Measurements from ENCODE around the gene POLD2. TPM values are rescaled to one million over a fixed set of nuclear protein-coding genes. Genes with fewer than 3 reads are reported as not detected.

The POLD2 gene
- total and polyA plus RNA-seq, 2 of the 4 experiments (the other 2 are of a cell fraction), result 142 to 163 TPM

- Histone ChIP-seq H2AK9ac (replicated peaks; ENCODE audit: low read depth, low read length, poor library complexity) (no peak overlapping the region), H2BK20ac (ENCODE audit: low read depth, low read length) (no peak overlapping the region), H2AFZ (replicated peaks; ENCODE audit: low read length, poor library complexity) (no peak overlapping the region), H3K9ac (ENCODE audit: low read depth, low read length) (no peak overlapping the region), H3K4me2 (ENCODE audit: low read depth, low read length) (no peak overlapping the region), H3K4me1 (ENCODE audit: control insufficient read depth, insufficient read depth, low read length) (peaks cover 14% of the 10 kb centered on the region), H3K23ac (ENCODE audit: low read depth, low read length) (no peak overlapping the region), H3K27ac (ENCODE audit: insufficient read depth, low read length) (no peak overlapping the region), H3K27me3 (ENCODE audit: control insufficient read depth, insufficient read depth, low read length) (no peaks in the 10 kb centered on the region), H2AK5ac (ENCODE audit: low read depth, low read length) (no peak overlapping the region), H3K9me3 (ENCODE audit: control insufficient read depth, insufficient read depth, low read length) (no peaks in the 10 kb centered on the region), H3K4ac (ENCODE audit: low read depth, low read length) (no peak overlapping the region), H3K18ac (ENCODE audit: low read depth, low read length) (no peak overlapping the region), H4K91ac (ENCODE audit: insufficient read depth, low read depth, low read length) (no peak overlapping the region), H3K4me3 (ENCODE audit: insufficient read depth, low read depth, low read length) (no peak overlapping the region), H3K56ac (ENCODE audit: extremely low read depth, insufficient read depth, low read length) (no peak overlapping the region), H3K9me1 (ENCODE audit: insufficient read depth, low read length) (peaks cover 9% of the 10 kb centered on the region), H2BK5ac (ENCODE audit: low read depth, low read length, poor library complexity, severe bottlenecking) (no peak overlapping the region), H2BK120ac (ENCODE audit: low read depth, low read length) (no peak overlapping the region), H3K14ac (replicated peaks; ENCODE audit: low read depth, low read length) (no peak overlapping the region), H4K20me1 (ENCODE audit: insufficient read depth, low read length) (no peaks in the 10 kb centered on the region), H2BK15ac (ENCODE audit: low read depth, low read length) (no peak overlapping the region), H3K79me1 (ENCODE audit: low read depth in 1 of 2, low read length in 2 of 2) (no peaks in the 10 kb centered on the region; a peak in 1 of 4 replicates), H3K36me3 (ENCODE audit: control insufficient read depth, insufficient read depth, low read length) (no peaks in the 10 kb centered on the region; the same call in 1 of the 2 replicates), H4K5ac (ENCODE audit: low read depth, low read length) (no peak overlapping the region), H4K8ac (ENCODE audit: low read depth in 2 of 2, low read length in 2 of 2) (no peak overlapping the region)
- DNase-seq, result no peak
- TF ChIP-seq POLR2A (IDR thresholded peaks at IDR 0.05; ENCODE audit: low read depth, low read length) (no peak), FOS (IDR thresholded peaks at IDR 0.05; ENCODE audit: low read depth, low read length) (no peak)
- CTCF ChIA-PET, result no interaction called here
- BruUV-seq (replicated peaks), result no TSS peak
- POLR2A ChIA-PET (ENCODE audit: unreplicated experiment), result no interaction called here
- intact Hi-C loops (cut with micrococcal nuclease), result no loop called here
- no peak for ATAC-seq (ENCODE audit: low read depth)
- dilution Hi-C loops (cut with HindIII; ENCODE audit: low sequenced_read_pairs, unreplicated experiment), result no loop called here
- WGBS, 2 experiments (ENCODE audit: extremely low coverage in 2 of 2, insufficient read length in 1 of 2), result 98% methylated on average over 6 of the region's 21 CpGs; no CpG with 5 or more reads in 1 of the 2 experiments
- in situ Hi-C loops (cut with MboI; ENCODE audit: low sequenced_read_pairs), result no loop called here
These were observed 15.2 kb downstream of the POLD2 start for GRCh38 chr7:44107961-44108767.
